Measurements from ENCODE around the gene PRDM13. TPM values are rescaled to one million over a fixed set of nuclear protein-coding genes. Genes with fewer than 3 reads are reported as not detected.

Gene PRDM13
- total RNA-seq, 1 experiment from 2014 or later = not detected

DNA sequence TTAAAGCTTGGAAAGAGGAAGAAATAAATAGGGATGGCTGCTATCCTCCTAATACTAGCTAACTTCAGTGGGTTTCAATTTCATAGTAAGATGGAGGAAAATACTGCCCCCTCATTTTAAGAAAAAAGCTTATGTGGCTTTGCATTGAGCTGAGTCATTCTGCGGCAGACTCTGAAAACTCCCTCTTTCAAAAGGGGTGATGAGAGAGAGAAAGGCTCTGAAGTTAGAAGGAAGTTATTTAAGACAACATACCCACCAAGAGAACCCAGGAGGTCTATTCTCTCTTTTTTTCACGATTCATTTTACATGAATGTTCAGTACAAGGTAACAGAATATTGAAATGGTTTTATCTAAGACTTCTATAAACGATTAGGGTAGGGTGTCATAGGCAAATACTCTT lies 4.5 kb downstream of the PRDM13 start:
- no peak for TF ChIP-seq YY1 (IDR thresholded peaks at IDR 0.05; ENCODE audit: extremely low read depth, insufficient replicate concordance, low read depth, low read length)
- no peak for TF ChIP-seq ZNF274 (IDR thresholded peaks at IDR 0.05; ENCODE audit: low read depth, low read length)
- TF ChIP-seq RAD21 (IDR thresholded peaks at IDR 0.05; ENCODE audit: low read depth) = no peak
- no peak for TF ChIP-seq SRF (IDR thresholded peaks at IDR 0.05; ENCODE audit: low read depth)
- no peak for TF ChIP-seq POLR2A (IDR thresholded peaks at IDR 0.05; ENCODE audit: borderline replicate concordance, extremely low read depth, insufficient read depth, insufficient read length)
- no peak for TF ChIP-seq CEBPB (IDR thresholded peaks at IDR 0.05; ENCODE audit: low read depth)
- TF ChIP-seq SP1 (IDR thresholded peaks at IDR 0.05; ENCODE audit: low read depth) = no peak
- TF ChIP-seq POLR2AphosphoS5 (IDR thresholded peaks at IDR 0.05; ENCODE audit: low read depth, low read length) = no peak
- RAD21 ChIA-PET (ENCODE audit: low non-redundant PET in 1 of 2, low total read pairs in 2 of 2, uncharacterized antibody in 2 of 2, unreplicated experiment in 2 of 2) = no interaction called here
- H3K4me1 ChIP-seq (ENCODE audit: control insufficient read depth in 1 of 2, insufficient read depth in 2 of 2, low read length in 2 of 2) = no peaks in the 10 kb centered on the region
- ATAC-seq = no peak
- POLR2A ChIA-PET = no interaction called here
- BruUV-seq (replicated peaks) = no TSS peak
- H4K20me1 ChIP-seq (ENCODE audit: insufficient read depth) = no peaks in the 10 kb centered on the region
- H3K4me3 ChIP-seq (replicated peaks in 1 of 2; ENCODE audit: low read depth in 1 of 2, low read length in 2 of 2) = no peak overlapping the region
- no peaks in the 10 kb centered on the region for H3K27me3 ChIP-seq (ENCODE audit: insufficient read depth, low read length)
- intact Hi-C loops (cut with micrococcal nuclease) = no loop called here
- no peaks in the 10 kb centered on the region for H3K9me3 ChIP-seq (ENCODE audit: control insufficient read depth in 1 of 2, insufficient read depth in 1 of 2, low read depth in 1 of 2, low read length in 2 of 2)
- no peaks in the 10 kb centered on the region for H3K79me2 ChIP-seq (ENCODE audit: insufficient read depth, low read length)
- no peak overlapping the region for H3K9ac ChIP-seq (ENCODE audit: low read length)
- DNase-seq (ENCODE audit: low read depth, low spot score) = no peak
- H3K27ac ChIP-seq (ENCODE audit: low read depth, low read length) = no peak overlapping the region
- H3K36me3 ChIP-seq (ENCODE audit: control insufficient read depth in 1 of 2, insufficient read depth in 2 of 2, low read length in 2 of 2) = no peaks in the 10 kb centered on the region
- H3K4me2 ChIP-seq (ENCODE audit: low read length) = no peak overlapping the region
- H2AFZ ChIP-seq (ENCODE audit: low read depth, low read length, poor library complexity, severe bottlenecking) = no peak overlapping the region
- CTCF ChIA-PET = no interaction called here
- no peaks in the 10 kb centered on the region for H3K9me2 ChIP-seq (ENCODE audit: insufficient read depth)

DNA sequence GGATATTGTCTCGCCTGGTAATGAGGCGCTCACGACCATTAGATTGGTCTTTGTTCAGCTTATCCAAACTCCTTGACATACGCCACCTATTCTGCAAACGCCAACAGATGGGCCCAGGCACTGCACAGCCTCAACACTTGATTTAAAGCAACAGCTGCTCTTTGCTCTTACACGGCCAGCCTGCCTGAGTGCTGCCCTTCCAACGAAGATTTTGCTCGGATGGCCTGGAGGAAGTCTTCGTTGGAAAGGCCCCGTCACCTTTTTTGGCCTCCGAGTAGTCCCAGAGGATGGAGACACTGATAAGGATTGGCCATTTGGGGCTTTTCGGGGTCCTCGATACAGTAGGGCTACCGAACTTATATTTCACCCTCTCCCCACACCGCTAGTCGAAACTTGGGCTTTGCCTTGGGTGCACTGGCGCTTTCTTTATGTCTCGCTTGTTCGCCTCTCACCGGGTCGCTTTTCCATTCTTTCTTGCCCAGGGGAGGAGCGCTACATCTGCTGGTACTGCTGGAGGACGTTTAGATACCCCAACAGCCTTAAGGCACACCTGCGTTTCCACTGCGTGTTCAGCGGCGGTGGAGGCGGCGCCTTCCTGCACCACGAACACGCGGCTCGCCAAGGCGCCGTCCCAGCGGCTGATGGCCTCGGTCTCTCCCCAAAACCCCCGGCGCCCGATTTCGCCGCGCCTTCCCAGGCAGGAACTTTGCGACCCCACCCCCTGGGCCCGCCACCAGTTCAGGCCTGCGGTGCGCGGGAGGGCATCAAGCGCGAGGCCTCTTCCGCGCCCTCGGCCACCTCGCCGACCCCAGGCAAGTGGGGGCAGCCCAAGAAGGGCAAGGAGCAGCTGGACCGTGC lies 6.1 kb downstream of the PRDM13 start:
- Histone ChIP-seq H3K4me2 (ENCODE audit: low read length) (no peak overlapping the region), H3K79me2 (ENCODE audit: insufficient read depth, low read length) (no peaks in the 10 kb centered on the region), H3K27ac (ENCODE audit: low read depth, low read length) (no peak overlapping the region), H3K4me3 (replicated peaks in 1 of 2; ENCODE audit: low read depth in 1 of 2, low read length in 2 of 2) (no peak overlapping the region), H3K27me3 (ENCODE audit: insufficient read depth, low read length) (peaks cover 13% of the 10 kb centered on the region; the same call in 1 of the 2 replicates), H3K36me3 (ENCODE audit: control insufficient read depth in 1 of 2, insufficient read depth in 2 of 2, low read length in 2 of 2) (no peaks in the 10 kb centered on the region), H4K20me1 (ENCODE audit: insufficient read depth) (no peaks in the 10 kb centered on the region), H3K4me1 (ENCODE audit: control insufficient read depth in 1 of 2, insufficient read depth in 2 of 2, low read length in 2 of 2) (no peaks in the 10 kb centered on the region), H3K9me3 (ENCODE audit: control insufficient read depth in 1 of 2, insufficient read depth in 1 of 2, low read depth in 1 of 2, low read length in 2 of 2) (no peaks in the 10 kb centered on the region), H3K9me2 (ENCODE audit: insufficient read depth) (no peaks in the 10 kb centered on the region), H3K9ac (ENCODE audit: low read length) (no peak overlapping the region), H2AFZ (ENCODE audit: low read depth, low read length, poor library complexity, severe bottlenecking) (no peak overlapping the region)
- ATAC-seq = no peak
- ChIA-PET RAD21 (ENCODE audit: low non-redundant PET in 1 of 2, low total read pairs in 2 of 2, uncharacterized antibody in 2 of 2, unreplicated experiment in 2 of 2) (no interaction called here), CTCF (no interaction called here), POLR2A (no interaction called here)
- no TSS peak for BruUV-seq (replicated peaks)
- DNase-seq (ENCODE audit: low read depth, low spot score) = no peak
- intact Hi-C loops (cut with micrococcal nuclease) = no loop called here
- TF ChIP-seq, protein P1, sequence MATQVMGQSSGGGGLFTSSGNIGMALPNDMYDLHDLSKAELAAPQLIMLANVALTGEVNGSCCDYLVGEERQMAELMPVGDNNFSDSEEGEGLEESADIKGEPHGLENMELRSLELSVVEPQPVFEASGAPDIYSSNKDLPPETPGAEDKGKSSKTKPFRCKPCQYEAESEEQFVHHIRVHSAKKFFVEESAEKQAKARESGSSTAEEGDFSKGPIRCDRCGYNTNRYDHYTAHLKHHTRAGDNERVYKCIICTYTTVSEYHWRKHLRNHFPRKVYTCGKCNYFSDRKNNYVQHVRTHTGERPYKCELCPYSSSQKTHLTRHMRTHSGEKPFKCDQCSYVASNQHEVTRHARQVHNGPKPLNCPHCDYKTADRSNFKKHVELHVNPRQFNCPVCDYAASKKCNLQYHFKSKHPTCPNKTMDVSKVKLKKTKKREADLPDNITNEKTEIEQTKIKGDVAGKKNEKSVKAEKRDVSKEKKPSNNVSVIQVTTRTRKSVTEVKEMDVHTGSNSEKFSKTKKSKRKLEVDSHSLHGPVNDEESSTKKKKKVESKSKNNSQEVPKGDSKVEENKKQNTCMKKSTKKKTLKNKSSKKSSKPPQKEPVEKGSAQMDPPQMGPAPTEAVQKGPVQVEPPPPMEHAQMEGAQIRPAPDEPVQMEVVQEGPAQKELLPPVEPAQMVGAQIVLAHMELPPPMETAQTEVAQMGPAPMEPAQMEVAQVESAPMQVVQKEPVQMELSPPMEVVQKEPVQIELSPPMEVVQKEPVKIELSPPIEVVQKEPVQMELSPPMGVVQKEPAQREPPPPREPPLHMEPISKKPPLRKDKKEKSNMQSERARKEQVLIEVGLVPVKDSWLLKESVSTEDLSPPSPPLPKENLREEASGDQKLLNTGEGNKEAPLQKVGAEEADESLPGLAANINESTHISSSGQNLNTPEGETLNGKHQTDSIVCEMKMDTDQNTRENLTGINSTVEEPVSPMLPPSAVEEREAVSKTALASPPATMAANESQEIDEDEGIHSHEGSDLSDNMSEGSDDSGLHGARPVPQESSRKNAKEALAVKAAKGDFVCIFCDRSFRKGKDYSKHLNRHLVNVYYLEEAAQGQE (IDR thresholded peaks at IDR 0.05; ENCODE audit: low read depth) = no peak
- no peak for TF ChIP-seq SP1 (IDR thresholded peaks at IDR 0.05; ENCODE audit: low read depth)
- TF ChIP-seq CBX3 (IDR thresholded peaks at IDR 0.05; ENCODE audit: low read depth) = no peak
- no peak for TF ChIP-seq EZH2 (IDR thresholded peaks at IDR 0.05)
- TF ChIP-seq CEBPB (IDR thresholded peaks at IDR 0.05; ENCODE audit: low read depth) = no peak
- no peak for TF ChIP-seq POLR2AphosphoS5 (IDR thresholded peaks at IDR 0.05; ENCODE audit: low read depth, low read length)
- no peak for TF ChIP-seq EZH2phosphoT487 (IDR thresholded peaks at IDR 0.05; ENCODE audit: borderline replicate concordance)
- TF ChIP-seq ZFX (IDR thresholded peaks at IDR 0.05) = no peak
- no peak for TF ChIP-seq SIN3A (IDR thresholded peaks at IDR 0.05; ENCODE audit: low read depth)
- TF ChIP-seq, protein P2, sequence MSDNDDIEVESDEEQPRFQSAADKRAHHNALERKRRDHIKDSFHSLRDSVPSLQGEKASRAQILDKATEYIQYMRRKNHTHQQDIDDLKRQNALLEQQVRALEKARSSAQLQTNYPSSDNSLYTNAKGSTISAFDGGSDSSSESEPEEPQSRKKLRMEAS (IDR thresholded peaks at IDR 0.05) = no peak
- no peak for TF ChIP-seq FOSL1 (IDR thresholded peaks at IDR 0.05; ENCODE audit: low read depth)
- TF ChIP-seq YY1 (IDR thresholded peaks at IDR 0.05; ENCODE audit: extremely low read depth, insufficient replicate concordance, low read depth, low read length) = no peak
- no peak for TF ChIP-seq RAD21 (IDR thresholded peaks at IDR 0.05; ENCODE audit: low read depth)
- TF ChIP-seq, protein P3, sequence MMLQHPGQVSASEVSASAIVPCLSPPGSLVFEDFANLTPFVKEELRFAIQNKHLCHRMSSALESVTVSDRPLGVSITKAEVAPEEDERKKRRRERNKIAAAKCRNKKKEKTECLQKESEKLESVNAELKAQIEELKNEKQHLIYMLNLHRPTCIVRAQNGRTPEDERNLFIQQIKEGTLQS (IDR thresholded peaks at IDR 0.05) = no peak
